ENCODE results near the gene MXD1. TPM values are rescaled to one million over a fixed set of nuclear protein-coding genes. Genes with fewer than 3 reads are reported as not detected.
"Not testable (repeated sequence)": the region's sequence is repeated elsewhere in the genome, so short reads cannot be mapped to it uniquely, and the experiment has no call there.

The MXD1 gene, protein sequence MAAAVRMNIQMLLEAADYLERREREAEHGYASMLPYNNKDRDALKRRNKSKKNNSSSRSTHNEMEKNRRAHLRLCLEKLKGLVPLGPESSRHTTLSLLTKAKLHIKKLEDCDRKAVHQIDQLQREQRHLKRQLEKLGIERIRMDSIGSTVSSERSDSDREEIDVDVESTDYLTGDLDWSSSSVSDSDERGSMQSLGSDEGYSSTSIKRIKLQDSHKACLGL
- 10 to 100 TPM; 14.1 to 14.3 TPM for total RNA-seq

DNA sequence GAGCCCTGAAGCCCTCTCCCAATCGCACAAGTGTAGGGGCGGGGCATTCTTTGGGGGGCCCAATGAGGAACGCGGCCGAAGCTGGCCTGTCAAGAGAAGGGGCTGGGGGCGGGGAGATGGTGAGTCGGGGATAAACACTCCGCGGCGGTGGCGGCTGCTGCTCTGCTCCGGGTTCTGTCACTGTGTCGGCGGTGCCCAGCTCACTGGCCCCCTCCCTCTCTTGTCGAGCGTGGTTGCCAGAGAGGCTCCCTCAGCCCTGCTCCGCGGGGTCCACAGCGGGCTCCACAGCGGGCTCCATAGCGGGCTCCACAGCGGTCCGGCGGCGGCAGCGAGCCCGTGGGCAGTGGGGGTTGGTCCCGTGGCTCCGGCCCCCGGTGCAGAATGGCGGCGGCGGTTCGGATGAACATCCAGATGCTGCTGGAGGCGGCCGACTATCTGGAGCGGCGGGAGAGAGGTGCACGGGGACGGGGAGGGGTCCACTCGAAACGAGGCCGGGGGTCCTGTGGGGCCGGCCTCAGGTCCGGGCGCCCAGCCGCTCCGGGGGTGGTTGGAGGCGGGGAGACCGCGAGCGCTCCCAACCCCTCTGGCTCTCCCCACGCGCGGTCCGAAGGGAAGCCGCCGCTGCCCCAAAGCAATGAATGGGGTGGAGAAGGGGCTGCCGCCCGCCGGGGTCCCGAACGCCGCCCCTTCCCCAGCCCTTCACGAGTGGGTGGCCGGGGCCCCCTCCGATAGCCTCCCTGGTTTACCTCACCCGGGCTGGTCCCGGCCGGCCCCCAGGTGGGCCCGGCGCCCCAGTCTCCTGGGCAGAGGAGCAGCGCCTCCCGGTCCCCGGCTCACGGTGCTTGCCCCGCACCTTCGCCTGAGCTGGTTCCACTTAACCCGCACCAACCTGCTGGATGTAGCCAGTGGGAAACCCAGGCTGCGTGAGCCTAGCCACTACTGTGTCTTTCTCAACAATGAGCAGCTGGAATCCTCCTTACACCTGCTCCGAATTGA is at the start of gene MXD1:
Gene MXD1 (plus strand): TSS at position 160 of the 996 bp plus-strand sequence. CDS start 222 bp downstream, at position 382.
- Mint-ChIP-seq H3K27me3 (no peaks in the 10 kb centered on the region), H3K36me3 (peaks cover 9% of the 10 kb centered on the region), H3K4me1 (peaks cover 27% of the 10 kb centered on the region), H3K9me3 (no peaks in the 10 kb centered on the region), H3K27ac (peak within 1 kb of the TSS; percentile 71), H3K4me3 (peak within 1 kb of the TSS; percentile 84)
- POLR2A ChIA-PET, result interaction anchor here (0.6 to 5.6 kb wide), 35 partner anchors 8 to 379 kb away, joined by 3 to 84 read pairs (median 4); partner anchors contain the start of genes C2orf42, PCBP1, PCYOX1 and SNRPG
- ATAC-seq (ENCODE audit: low read depth) (no peak), DNase-seq (peak; percentile 96)

DNA sequence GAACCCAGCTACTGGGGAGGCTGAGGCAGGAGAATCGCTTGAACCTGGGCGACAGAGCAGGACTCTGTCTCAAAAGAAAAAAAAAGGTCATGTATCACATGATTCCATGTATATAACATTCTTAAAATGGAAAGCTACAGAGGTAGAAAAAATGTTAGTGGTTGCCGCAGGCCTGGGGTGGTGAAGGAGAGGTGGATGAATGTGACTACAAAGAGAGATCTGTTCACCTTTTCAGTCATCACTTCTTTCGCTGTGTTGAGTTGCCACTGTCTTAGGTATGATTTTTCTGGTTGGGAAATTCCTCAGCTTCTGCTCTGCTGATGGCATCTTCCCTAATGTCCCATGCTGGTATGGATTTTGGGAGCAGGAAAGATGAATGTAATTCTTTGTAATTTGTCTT is 26.5 kb upstream of the MXD1 start:
- H3K27me3 Mint-ChIP-seq, result no peaks in the 10 kb centered on the region
- ATAC-seq (ENCODE audit: low read depth), result no peak

DNA sequence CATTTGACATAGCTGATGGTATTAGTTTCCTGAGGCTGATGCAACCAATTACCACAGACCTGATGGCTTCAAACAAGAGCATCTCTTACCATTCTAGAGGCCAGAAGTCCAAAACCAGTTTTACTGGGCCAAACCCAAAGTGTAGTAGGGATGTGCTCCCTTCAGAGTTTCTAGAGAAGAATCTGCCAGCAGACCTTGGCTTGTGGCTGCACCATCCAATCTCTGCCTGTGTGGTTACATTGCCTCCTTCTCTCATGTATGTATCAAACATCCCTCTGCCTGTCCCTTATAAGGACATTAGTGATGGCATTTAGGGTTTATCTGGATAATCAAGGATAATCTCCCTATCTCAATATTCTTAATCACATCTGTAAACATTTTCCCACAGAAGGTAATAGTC is 25.6 kb upstream of the MXD1 start:
- POLR2A ChIA-PET, result no interaction called here
- DNase-seq (no peak), ATAC-seq (ENCODE audit: low read depth) (no peak)
- Mint-ChIP-seq H3K4me1 (peaks cover 8% of the 10 kb centered on the region), H3K4me3 (no peak overlapping the region), H3K9me3 (no peaks in the 10 kb centered on the region), H3K27ac (no peak overlapping the region), H3K36me3 (no peaks in the 10 kb centered on the region), H3K27me3 (no peaks in the 10 kb centered on the region)

More for the DNA sequence above, 26.5 kb upstream of the MXD1 start:
- no peak for DNase-seq
- H3K36me3 Mint-ChIP-seq, result no peaks in the 10 kb centered on the region
- H3K27ac Mint-ChIP-seq, result no peak overlapping the region
- peaks cover 6% of the 10 kb centered on the region for H3K4me1 Mint-ChIP-seq
- POLR2A ChIA-PET, result interaction anchor here (0.7 kb wide), 1 partner anchor 369 kb away, joined by 3 read pairs; no protein-coding TSS in a partner anchor
- H3K9me3 Mint-ChIP-seq, result no peaks in the 10 kb centered on the region
- H3K4me3 Mint-ChIP-seq, result no peak overlapping the region

DNA sequence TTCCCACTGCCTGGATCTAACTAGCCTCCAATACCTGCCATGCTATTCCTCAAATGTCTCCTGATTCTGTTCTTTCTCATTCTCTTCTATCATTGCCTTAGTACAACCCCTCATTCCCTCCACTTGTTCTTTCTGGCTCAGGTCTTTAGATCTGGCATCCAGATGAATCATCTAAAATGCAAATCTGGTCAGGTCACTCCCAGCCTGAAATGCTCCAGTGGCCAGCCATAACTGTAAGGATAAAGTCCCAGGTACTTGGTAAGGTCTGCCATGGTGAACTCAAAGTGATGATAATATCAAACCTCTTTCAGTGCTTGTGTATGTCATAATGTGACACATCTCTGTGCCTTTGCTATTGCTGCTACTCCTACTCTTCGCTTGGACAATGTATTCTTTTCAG is 24.0 kb upstream of the MXD1 start:
- ATAC-seq (ENCODE audit: low read depth) (no peak), DNase-seq (no peak)
- Mint-ChIP-seq H3K4me3 (no peak overlapping the region), H3K36me3 (peaks cover 4% of the 10 kb centered on the region), H3K9me3 (no peaks in the 10 kb centered on the region), H3K4me1 (peaks cover 15% of the 10 kb centered on the region), H3K27me3 (no peaks in the 10 kb centered on the region), H3K27ac (no peak overlapping the region)
- POLR2A ChIA-PET, result no interaction called here

DNA sequence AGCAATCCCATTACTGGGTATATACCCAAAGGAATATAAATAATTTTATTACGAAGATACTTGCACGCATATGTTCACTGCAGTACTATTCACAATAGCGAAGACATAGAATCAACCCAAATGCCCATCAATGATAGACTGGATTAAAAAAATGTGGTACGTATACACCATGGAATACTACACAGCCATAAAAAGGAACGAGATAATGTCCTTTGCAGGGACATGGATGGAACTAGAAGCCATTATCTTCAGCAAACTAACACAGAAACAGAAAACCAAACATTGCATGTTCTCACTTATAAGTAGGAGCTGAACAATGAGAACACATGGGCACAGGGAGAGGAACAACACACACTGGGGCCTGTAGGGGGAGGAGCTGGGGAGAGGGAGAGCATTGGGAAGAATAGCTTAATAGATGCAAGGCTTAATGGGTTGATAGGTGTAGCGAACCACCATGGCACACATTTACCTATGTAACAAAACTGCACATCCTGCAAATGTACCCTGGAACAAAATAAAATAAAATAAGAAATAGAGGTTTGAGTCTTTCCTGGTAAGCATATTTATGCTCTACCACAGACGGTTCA is 22.0 kb upstream of the MXD1 start:
- not testable (repeated sequence) for DNase-seq; H3K9me3 Mint-ChIP-seq; H3K27me3 Mint-ChIP-seq; ATAC-seq (ENCODE audit: low read depth)
- H3K4me3 Mint-ChIP-seq, result peak overlapping the region; percentile 99
- H3K36me3 Mint-ChIP-seq, result peaks cover 13% of the 10 kb centered on the region
- H3K4me1 Mint-ChIP-seq, result peaks cover 22% of the 10 kb centered on the region
- POLR2A ChIA-PET, result interaction anchor here (0.9 to 1.2 kb wide), 3 partner anchors 14 to 24 kb away, joined by 3 to 4 read pairs (median 3); no protein-coding TSS in a partner anchor
- peak overlapping the region; percentile 96 for H3K27ac Mint-ChIP-seq

DNA sequence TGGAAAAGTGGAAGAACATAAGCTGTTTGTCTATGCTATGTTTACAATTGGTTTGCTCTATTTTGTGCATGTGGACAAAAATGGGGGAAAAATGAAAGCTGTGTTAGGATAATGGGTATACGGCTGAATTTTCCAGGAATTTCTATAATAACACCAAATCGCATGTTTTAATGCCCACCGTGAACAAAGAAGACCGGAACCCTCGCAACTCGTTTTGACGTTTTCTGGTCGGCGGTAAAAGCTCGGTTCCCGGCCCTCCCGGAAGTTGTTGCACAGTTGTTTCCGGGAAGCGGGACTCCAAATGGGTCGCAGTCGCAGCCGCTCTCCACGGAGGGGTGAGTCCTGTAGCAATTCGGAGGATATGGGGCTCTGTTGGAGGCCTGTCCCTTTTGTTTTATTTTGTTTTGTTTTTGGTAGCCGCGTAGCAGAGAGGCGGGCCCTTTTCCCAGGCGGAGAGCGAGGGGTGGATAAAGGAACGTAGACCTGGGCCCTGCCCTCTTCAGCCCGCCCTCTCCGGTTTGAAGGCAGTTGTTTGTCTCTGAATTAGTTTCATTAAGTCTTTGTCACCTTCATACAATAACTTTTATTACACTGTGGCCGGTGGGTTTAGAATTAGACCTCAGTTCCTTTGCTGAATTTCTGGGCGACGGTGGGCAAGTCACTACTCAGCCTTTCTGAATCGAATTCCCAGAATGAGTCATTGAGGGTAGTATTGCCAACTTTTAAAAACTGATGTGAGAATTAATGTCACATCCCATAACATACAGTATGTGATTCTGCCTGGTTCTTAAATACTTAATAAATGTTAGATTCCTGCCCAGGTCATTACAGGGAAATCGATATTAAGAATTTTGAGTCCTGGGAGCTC is 21.0 kb upstream of the MXD1 start, which contains the start of gene SNRNP27:
Gene SNRNP27 (plus strand): TSS at position 273 of the 868 bp plus-strand sequence. CDS start 29 bp downstream, at position 302.
- no peaks in the 10 kb centered on the region for H3K27me3 Mint-ChIP-seq
- ATAC-seq (ENCODE audit: low read depth), result peak; percentile 86
- no peaks in the 10 kb centered on the region for H3K9me3 Mint-ChIP-seq
- H3K4me1 Mint-ChIP-seq, result peaks cover 25% of the 10 kb centered on the region
- peak within 1 kb of the TSS; percentile 96 for H3K27ac Mint-ChIP-seq
- POLR2A ChIA-PET, result interaction anchor here (0.9 to 1.2 kb wide), 6 partner anchors 13 to 297 kb away, joined by 3 to 4 read pairs (median 4); partner anchors contain the start of gene C2orf42
- peaks cover 20% of the 10 kb centered on the region for H3K36me3 Mint-ChIP-seq
- DNase-seq, result peak; percentile 76
- peak within 1 kb of the TSS; percentile 99 for H3K4me3 Mint-ChIP-seq

DNA sequence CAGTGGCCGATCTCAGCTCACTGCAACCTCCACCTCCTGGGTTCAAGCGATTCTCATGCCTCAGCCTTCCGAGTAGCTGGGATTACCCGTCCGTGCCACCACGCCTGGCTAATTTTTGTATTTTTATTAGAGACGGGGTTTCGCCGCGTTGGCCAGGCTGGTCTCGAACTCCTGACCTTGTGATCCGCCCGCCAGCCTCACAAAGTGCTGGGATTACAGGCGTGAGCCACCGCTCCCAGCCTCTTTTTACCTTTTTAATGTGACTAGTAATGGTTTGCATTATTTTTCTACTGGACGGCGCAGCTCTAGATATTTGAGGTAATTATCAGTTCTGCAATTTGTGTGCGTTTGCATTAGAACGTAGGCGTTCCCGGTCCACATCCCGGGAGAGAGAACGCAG is 20.2 kb upstream of the MXD1 start:
- Mint-ChIP-seq H3K36me3 (peaks cover 22% of the 10 kb centered on the region), H3K4me3 (peak overlapping the region; percentile 99), H3K27ac (peak overlapping the region; percentile 27), H3K4me1 (peaks cover 26% of the 10 kb centered on the region)
- ATAC-seq (ENCODE audit: low read depth); H3K9me3 Mint-ChIP-seq; H3K27me3 Mint-ChIP-seq; POLR2A ChIA-PET; DNase-seq: not testable (repeated sequence)

DNA sequence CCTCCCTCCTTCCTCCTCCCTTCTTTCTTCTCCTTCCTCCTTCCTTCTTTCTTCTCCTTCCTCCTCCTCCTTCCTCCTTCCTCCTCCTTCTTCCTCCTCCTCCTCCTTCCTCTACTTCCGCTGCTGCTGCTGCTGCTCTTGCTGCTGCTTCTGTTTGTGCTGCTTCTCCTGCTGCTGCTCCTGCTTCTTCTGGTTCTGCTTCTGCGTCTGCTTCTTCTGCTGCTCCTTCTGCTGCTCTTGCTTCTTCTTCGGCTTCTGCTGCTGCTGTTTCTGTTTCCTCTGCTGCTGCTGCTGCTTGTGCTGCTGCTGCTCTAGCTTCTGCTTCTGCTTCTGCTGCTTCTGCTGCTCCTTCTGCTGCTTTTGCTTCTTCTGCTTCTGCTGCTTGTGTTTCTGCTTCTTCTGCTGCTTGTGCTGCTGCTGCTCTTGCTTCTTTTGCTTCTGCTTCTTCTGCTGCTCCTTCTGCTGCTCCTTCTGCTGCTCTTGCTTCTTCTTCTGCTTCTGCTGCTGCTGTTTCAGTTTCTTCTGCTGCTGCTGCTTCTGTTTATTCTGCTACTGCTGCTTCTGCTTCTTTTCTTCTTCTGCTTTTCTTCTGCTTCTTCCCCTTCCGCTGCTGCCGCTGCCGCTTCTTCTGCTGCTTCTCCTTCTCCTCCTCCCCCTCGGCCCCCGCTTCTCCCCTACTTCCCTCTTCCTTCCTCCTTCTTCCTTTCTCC is 12.5 kb upstream of the MXD1 start:
- DNase-seq (no peak), ATAC-seq (ENCODE audit: low read depth) (peak; percentile 60)
- no peaks in the 10 kb centered on the region for H3K27me3 Mint-ChIP-seq
- peaks cover 48% of the 10 kb centered on the region for H3K36me3 Mint-ChIP-seq
- H3K4me1 Mint-ChIP-seq, result peaks cover 37% of the 10 kb centered on the region
- H3K4me3 Mint-ChIP-seq, result peak overlapping the region; percentile 92
- POLR2A ChIA-PET, result interaction anchor here (0.7 to 1.2 kb wide), 5 partner anchors 11 to 202 kb away, joined by 3 to 4 read pairs (median 3); partner anchors contain the start of gene ANXA4
- H3K9me3 Mint-ChIP-seq, result no peaks in the 10 kb centered on the region
- H3K27ac Mint-ChIP-seq, result peak overlapping the region; percentile 97

DNA sequence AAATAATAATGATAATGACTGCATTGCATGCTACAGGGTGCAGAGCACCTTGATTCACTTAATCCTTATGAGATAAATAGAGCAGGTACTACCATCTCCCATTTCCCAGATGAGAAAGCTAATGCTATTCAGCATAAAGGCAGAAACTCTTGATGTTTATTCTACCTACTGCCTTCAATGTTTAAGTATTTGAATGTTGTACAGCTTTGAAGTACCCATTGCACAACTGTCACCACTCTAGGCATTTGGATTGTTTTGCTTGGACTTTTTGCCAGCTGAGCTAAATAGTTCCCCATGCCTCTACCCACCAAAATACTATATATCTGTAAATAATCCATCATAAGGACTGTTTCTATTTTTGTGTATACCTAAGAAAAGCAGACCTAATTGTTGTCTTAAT is 7.7 kb upstream of the MXD1 start:
- DNase-seq (no peak), ATAC-seq (ENCODE audit: low read depth) (no peak)
- POLR2A ChIA-PET, result interaction anchor here (1.1 kb wide), 1 partner anchor 14 kb away, joined by 3 read pairs; the partner anchor contains the start of gene SNRNP27
- Mint-ChIP-seq H3K4me1 (peaks cover 17% of the 10 kb centered on the region), H3K9me3 (no peaks in the 10 kb centered on the region), H3K27ac (no peak overlapping the region), H3K27me3 (no peaks in the 10 kb centered on the region), H3K36me3 (peaks cover 22% of the 10 kb centered on the region), H3K4me3 (no peak overlapping the region)

DNA sequence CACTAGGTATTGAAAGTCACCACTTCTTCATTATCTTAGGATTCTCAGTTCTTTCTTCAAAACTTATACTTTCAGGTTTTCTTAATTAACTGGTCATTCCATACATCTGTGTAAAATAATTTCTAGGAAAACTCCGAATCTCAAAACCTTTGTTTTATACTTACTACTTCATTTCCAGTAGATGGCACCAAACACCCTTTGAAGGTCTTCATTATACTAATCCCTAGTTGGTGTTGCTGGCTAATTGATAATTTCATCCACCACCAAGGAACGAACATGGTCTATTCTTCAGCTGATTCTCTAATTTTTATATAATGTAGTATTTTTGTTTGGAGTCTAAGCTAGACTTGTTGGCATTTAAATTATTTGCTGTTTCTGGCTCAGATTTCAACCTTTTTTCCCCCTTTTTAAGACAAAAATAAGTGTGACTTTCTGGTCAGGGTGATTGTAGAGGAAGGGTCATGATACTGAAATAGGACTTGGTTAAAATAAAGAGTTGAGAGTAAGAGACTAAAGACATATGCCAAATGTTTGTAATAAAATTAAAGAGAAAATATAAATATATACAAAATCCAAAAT is 2.8 kb upstream of the MXD1 start:
- Mint-ChIP-seq H3K4me3 (no peak overlapping the region), H3K27ac (peak overlapping the region; percentile 13), H3K9me3 (no peaks in the 10 kb centered on the region), H3K27me3 (no peaks in the 10 kb centered on the region), H3K36me3 (peaks cover 11% of the 10 kb centered on the region), H3K4me1 (peaks cover 19% of the 10 kb centered on the region)
- no peak for DNase-seq
- POLR2A ChIA-PET, result interaction anchor here (1.1 to 5.6 kb wide), 3 partner anchors 158 to 390 kb away, joined by 3 to 84 read pairs (median 77); partner anchors contain the start of gene FAM136A
- ATAC-seq (ENCODE audit: low read depth), result no peak

DNA sequence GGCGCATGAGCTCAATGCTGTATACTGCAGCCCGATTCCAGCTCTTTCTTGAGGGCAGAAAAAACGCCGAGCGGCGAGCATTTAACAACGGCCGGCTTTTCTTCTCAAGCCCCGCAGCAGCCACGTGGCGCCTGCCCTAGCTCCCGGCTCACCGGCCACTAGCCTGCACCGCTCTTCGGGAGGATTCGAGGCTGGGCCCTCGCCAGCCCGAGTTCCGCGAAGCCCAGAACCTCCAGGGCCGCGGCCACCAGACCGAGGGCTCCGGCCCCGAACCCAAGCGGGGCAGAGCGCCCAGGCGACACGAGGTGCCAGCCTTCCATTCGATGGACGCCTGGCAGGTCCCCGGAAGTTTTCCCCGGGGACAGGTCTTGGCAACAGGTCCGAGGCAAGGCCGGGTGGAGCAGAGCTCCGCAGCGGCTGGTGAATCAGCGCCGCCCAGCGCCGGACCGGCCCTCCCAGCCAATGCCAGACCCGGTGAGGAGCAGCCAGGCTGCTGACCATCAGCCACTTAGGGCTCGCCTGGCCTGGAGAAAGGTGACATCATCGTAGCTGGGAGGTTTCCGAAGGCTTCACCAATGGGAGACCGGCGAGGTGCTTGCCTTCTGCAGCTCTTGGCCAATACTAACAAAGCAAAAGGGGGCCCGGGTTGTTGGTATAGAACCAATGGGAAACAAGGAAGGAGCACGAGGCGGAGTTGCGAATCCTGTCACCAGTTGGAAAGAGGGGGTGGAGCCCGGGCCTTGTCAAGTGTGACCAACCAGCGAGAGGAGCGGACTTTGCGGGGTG is 552 bp upstream of the MXD1 start:
- Mint-ChIP-seq H3K4me3 (peak overlapping the region; percentile 84), H3K9me3 (no peaks in the 10 kb centered on the region), H3K27ac (peak overlapping the region; percentile 71), H3K27me3 (no peaks in the 10 kb centered on the region), H3K36me3 (peaks cover 9% of the 10 kb centered on the region), H3K4me1 (peaks cover 27% of the 10 kb centered on the region)
- peak; percentile 92 for ATAC-seq (ENCODE audit: low read depth)
- POLR2A ChIA-PET, result interaction anchor here (0.6 to 5.6 kb wide), 36 partner anchors 9 to 477 kb away, joined by 3 to 84 read pairs (median 4); partner anchors contain the start of genes C2orf42, NFU1, PCBP1 and PCYOX1
- DNase-seq, result no peak
